Kidney (tissue), 14 donors: ENCODE measurements around the gene PRDX3. TPM values are rescaled to one million over a fixed set of nuclear protein-coding genes. Genes with fewer than 3 reads are reported as not detected.
A peak's percentile ranks its signal among the peaks of the same experiment; 100 is the strongest.
"Not testable (repeated sequence)": the region's sequence is repeated elsewhere in the genome, so short reads cannot be mapped to it uniquely, and the experiment has no call there.

Experiments used
- DNase-seq, 5 donors: peaks; one replicate each; pipeline ENCODE4 v3.0.0-alpha.2; 2013 to 2020
- FAIRE-seq: peaks from 2 replicates; lab custom pipeline; 2012; peaks lifted over from hg19 to GRCh38; lab: Jason Lieb, UNC
- H3K27ac ChIP-seq, 2 donors: one replicate each; pipeline ENCODE4 v1.7.0; 2013; ENCODE audit warnings: low read depth in 2 of 2, low read length in 2 of 2, inconsistent platforms in 1 of 2
- H3K27me3 ChIP-seq: one replicate; pipeline ENCODE4 v1.7.1; 2013; ENCODE audit warnings: low read length, inconsistent platforms; ENCODE audit not compliant: control insufficient read depth, insufficient read depth
- H3K36me3 ChIP-seq, 3 donors: one replicate each; pipeline versions ENCODE4 v1.7.0 to v1.7.1; 2013; ENCODE audit warnings: low read length in 3 of 3, control low read depth in 1 of 3, inconsistent platforms in 1 of 3; ENCODE audit not compliant: insufficient read depth in 3 of 3, control insufficient read depth in 2 of 3
- H3K4me1 ChIP-seq, 3 donors: one replicate each; pipeline versions ENCODE4 v1.7.0 to v1.7.1; 2013; ENCODE audit warnings: low read length in 3 of 3, inconsistent platforms in 1 of 3, low read depth in 1 of 3; ENCODE audit not compliant: control insufficient read depth in 2 of 3, insufficient read depth in 2 of 3
- H3K4me3 ChIP-seq, 3 donors: one replicate each; pipeline versions ENCODE4 v1.7.0 to v1.8.1; 2013; ENCODE audit warnings: low read length in 3 of 3, control low read depth in 1 of 3, inconsistent platforms in 1 of 3
- H3K9ac ChIP-seq, 3 donors: one replicate each; pipeline versions ENCODE4 v1.7.0 to v1.7.1; 2013; ENCODE audit warnings: low read length in 3 of 3, control low read depth in 1 of 3, inconsistent platforms in 1 of 3
- H3K9me3 ChIP-seq, 3 donors: one replicate each; pipeline versions ENCODE4 v1.7.0 to v1.7.1; 2013; ENCODE audit warnings: low read length in 3 of 3, control low read depth in 1 of 3, inconsistent platforms in 1 of 3; ENCODE audit not compliant: control insufficient read depth in 2 of 3, insufficient read depth in 1 of 3
- intact Hi-C: fragments of 100-400 bp; cut with DNase I; formaldehyde crosslinking; loops from one replicate; pipeline ENCODE4 v1.11.1; 2022
- polyA plus RNA-seq: library from polyadenylated mRNA; stranded (reverse); fragments of 350-450 nt; fragmentation: Illumina TruSeq; extraction: RNeasy Lipid Tissue Mini Kit (QIAGEN cat#74804); gene quantifications from one replicate; pipeline ENCODE4 v1.2.3, GENCODE V29; 2014; ENCODE audit warnings: low read depth, low replicate concordance; ENCODE audit not compliant: insufficient read depth
- total RNA-seq: library from RNA; stranded (reverse); fragmentation: NEBNext Ultra II Directional; extraction: Animal tissue kit (Norgen Biotek cat#: 25700); gene quantifications from one replicate; pipeline ENCODE4 v1.2.1, GENCODE V29; 2021
- TF ChIP-seq, protein P1 (sequence below): IDR thresholded peaks from 3 replicates; pipeline ENCODE4 v1.5.1; 2012; ENCODE audit warnings: mild to moderate bottlenecking, moderate library complexity, borderline replicate concordance; ENCODE audit not compliant: insufficient read depth; ENCODE audit errors: extremely low read depth
- donor health status: control.
- donor health status: control.
- donor health status: control.
- donor health status: control.
- donor health status: control.
- donor health status: DM: yes; HTN: yes; CAD: no.
- donor health status: Normal renal cell carcinoma (clear cell type).

Gene PRDX3
- total and polyA plus RNA-seq, 2 donors from 2014 or later = 118 to 294 TPM

DNA sequence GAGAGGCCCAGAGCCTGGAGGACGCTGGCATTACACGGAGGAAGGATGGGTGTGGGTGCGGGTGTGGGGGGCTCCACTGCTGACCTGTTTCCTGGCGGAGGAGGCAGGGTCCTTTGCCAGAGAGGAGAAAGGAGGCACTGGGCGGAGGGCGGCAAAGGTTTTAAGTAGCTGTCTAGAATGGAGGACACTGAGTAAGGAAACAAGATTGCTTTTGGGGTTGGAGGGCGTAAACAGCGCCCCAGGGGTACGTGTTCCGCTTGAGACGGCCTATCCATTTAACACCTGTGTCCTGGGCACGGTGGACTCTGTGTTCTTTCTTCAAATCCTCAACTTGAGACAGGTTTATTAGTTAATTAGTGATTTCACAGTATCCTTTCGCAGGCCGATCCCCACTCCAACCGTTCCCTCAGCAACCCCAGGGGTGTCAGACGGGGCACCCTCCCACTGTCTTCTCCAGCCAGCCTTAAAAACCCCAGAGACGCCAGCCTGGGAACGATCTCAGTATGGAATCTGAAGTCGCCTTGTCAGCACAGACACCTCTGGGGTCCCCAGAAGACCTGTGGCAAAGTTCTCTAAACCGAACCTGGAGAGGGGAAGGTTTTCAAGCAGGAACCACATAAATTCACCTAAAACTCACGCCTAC lies 37.9 kb downstream of the PRDX3 start:
- H3K27me3 ChIP-seq = no peaks in the 10 kb centered on the region
- no peaks in the 10 kb centered on the region for H3K36me3 ChIP-seq
- peaks cover 0 to 2% (median 0%) of the 10 kb centered on the region in 3 donors for H3K4me1 ChIP-seq
- H3K9ac ChIP-seq = no peak overlapping the region
- H3K27ac ChIP-seq = no peak overlapping the region
- H3K4me3 ChIP-seq = no peak overlapping the region
- H3K9me3 ChIP-seq = no peaks in the 10 kb centered on the region
- FAIRE-seq (no peak), DNase-seq (peak in 1 of 5 donors; percentile 8)
- TF ChIP-seq, protein P1, sequence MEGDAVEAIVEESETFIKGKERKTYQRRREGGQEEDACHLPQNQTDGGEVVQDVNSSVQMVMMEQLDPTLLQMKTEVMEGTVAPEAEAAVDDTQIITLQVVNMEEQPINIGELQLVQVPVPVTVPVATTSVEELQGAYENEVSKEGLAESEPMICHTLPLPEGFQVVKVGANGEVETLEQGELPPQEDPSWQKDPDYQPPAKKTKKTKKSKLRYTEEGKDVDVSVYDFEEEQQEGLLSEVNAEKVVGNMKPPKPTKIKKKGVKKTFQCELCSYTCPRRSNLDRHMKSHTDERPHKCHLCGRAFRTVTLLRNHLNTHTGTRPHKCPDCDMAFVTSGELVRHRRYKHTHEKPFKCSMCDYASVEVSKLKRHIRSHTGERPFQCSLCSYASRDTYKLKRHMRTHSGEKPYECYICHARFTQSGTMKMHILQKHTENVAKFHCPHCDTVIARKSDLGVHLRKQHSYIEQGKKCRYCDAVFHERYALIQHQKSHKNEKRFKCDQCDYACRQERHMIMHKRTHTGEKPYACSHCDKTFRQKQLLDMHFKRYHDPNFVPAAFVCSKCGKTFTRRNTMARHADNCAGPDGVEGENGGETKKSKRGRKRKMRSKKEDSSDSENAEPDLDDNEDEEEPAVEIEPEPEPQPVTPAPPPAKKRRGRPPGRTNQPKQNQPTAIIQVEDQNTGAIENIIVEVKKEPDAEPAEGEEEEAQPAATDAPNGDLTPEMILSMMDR = no peak
- intact Hi-C loops = no loop called here

DNA sequence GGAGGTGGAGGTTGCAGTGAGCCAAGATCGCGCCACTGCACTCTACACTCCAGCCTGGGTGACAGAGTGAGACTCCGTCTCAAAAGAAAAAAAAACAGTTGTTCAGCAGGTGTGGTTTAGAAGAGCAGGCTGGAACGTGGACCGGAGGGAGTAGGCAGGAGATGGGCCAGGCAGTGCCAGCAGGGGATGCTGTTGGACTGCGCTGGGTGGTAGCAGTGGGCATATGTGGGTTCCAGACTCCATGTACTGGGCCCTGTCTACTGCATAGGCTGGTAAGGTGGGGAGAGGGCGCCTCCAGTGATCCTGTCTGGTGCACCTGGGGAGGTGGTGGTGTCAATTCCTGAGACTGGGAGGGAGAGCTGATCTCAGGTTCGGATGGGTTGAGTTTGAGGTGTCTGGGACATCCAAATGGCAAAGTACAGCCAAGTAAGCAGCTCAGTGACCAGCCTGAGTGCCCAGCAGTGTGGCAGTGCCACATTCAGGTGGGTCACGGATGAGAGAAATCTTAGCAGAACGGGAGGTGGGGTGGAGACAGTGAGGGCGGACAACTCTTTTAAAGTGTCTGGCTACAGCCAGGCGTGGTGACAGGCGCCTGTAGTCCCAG lies 39.0 kb downstream of the PRDX3 start:
- Histone ChIP-seq H3K36me3 (no peaks in the 10 kb centered on the region), H3K4me3 (no peak overlapping the region), H3K27me3 (no peaks in the 10 kb centered on the region), H3K9me3 (no peaks in the 10 kb centered on the region), H3K27ac (no peak overlapping the region), H3K4me1 (peaks cover 0 to 2% (median 0%) of the 10 kb centered on the region in 3 donors), H3K9ac (no peak overlapping the region)
- TF ChIP-seq, protein P1 = peak; percentile 63
- intact Hi-C loops = no loop called here
- FAIRE-seq (no peak), DNase-seq (peak in 4 of 5 donors; percentile 52 to 59 (median 56))

DNA sequence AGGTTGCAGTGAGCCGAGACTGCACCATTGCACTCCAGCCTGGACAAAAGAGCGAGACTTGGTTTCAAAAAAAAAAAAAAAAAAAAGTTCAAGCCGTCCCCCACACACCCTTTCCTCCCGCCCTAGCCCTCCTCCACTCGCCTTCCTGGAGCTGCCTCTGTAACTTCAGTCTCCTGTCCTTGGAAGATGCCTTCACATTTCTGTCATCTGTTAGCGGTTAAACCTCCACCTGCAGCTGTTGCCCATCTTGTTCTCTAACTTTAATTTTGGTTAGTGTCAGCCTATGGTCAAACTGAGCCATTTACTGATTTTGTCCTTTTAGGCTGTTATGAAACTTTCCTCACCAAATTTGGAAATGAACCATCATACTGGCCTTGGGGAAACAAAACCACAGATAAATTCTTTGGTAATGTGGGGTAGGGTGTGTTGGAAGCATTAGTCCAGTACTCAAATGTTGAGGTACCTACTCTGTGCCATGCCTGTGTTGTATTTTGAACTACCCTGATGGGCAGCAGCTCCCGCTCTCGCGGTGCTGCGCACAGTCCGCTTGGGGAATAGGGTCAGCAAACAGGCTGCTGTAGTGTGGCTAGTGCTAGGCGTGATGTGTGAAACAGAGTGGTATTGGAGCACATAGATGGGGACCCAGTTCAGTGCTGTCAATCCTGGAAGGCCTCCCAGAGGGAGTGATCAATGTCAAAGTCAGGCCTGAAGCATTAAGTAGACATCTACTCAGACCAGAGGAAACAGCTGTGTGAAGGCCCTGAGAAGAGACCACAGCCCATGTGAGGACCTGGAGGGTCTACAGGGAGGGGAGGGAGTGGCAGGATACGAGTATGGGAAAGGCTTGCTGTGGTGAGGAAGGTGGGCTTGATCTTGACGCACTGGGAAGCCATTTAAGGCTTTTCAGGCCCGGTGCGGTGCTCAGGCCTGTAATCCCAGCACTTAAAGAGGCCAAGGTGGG lies 40.0 kb downstream of the PRDX3 start:
- Histone ChIP-seq H3K27ac (no peak overlapping the region), H3K36me3 (peaks cover 0 to 2% (median 0%) of the 10 kb centered on the region in 3 donors)

DNA sequence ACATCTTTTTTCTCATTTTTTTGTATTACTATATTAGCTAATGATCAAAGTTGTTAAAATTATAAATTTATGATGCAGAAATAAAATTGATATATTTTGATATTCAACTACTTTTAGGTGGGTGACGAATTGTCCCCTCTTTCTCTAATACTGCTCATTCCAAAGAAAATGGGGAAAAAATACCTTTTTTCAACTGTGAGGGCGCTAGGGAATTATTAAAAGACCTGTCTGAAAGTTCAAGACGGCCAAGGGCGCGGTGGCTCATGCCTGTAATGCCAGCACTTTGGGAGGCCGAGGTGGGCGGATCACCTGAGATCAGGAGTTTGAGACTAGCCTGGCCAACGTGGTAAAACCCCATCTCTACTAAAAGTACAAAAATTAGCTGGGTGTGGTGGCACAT lies 40.7 kb downstream of the PRDX3 start:
- H3K27ac ChIP-seq, DNase-seq: not testable (repeated sequence)

More for the DNA sequence above, 40.0 kb downstream of the PRDX3 start:
- no peaks in the 10 kb centered on the region for H3K27me3 ChIP-seq
- FAIRE-seq (no peak), DNase-seq (no peak)
- no peak overlapping the region for H3K9ac ChIP-seq
- no peak overlapping the region for H3K4me3 ChIP-seq
- peaks cover 0 to 2% (median 0%) of the 10 kb centered on the region in 3 donors for H3K4me1 ChIP-seq
- H3K9me3 ChIP-seq = no peaks in the 10 kb centered on the region
- TF ChIP-seq, protein P1 = no peak
- intact Hi-C loops = no loop called here

More for the DNA sequence above, 40.7 kb downstream of the PRDX3 start:
- H3K36me3 ChIP-seq, H3K4me1 ChIP-seq, FAIRE-seq, H3K27me3 ChIP-seq, H3K9ac ChIP-seq, intact Hi-C loops, H3K4me3 ChIP-seq, H3K9me3 ChIP-seq: not testable (repeated sequence)
